Endothelial cell of umbilical vein (primary cell): ENCODE results near the gene TMCO1. TPM values are rescaled to one million over a fixed set of nuclear protein-coding genes. Genes with fewer than 3 reads are reported as not detected.

Experiments
- BruUV-seq: library from RNA; stranded (reverse); fragments of 400-500 nt; replicated peaks from 2 replicates; lab custom pipeline; 2021; lab: Mats Ljungman, UMichigan
- CTCF ChIA-PET: fragments of 300-600, 350-600 bp; sonication (Branson Sonifier 250); formaldehyde crosslinking; loops from one replicate; lab custom pipeline; 2021; ENCODE audit warnings: antibody characterized with exemption, inconsistent platforms; lab: Charles Lee
- POLR2A ChIA-PET: fragments of 300-600, 350-600 bp; sonication (Branson Sonifier 250); formaldehyde crosslinking; loops from one replicate; lab custom pipeline; 2021; ENCODE audit warnings: antibody characterized with exemption, inconsistent platforms; lab: Charles Lee
- DNase-seq: peaks from one replicate; pipeline ENCODE4 v3.0.0-alpha.2; 2011; ENCODE audit warnings: low read depth, low spot score
- FAIRE-seq: peaks from 2 replicates; lab custom pipeline; 2011; peaks lifted over from hg19 to GRCh38; lab: Jason Lieb, UNC
- H2AFZ ChIP-seq: 2 replicates; pipeline ENCODE4 v1.6.0; 2012; ENCODE audit warnings: low read depth, low read length, control low read depth, inconsistent platforms
- H3K27ac ChIP-seq: 2 replicates; pipeline ENCODE4 v1.5.1; 2011; ENCODE audit warnings: low read depth, mild to moderate bottlenecking, control low read depth, low read length, moderate library complexity; ENCODE audit not compliant: insufficient read depth
- H3K27me3 ChIP-seq, 2 experiments: 2 replicates each; pipeline versions ENCODE4 v1.6.0 to v1.6.1; 2011; ENCODE audit warnings: low read length in 2 of 2, mixed read lengths in 1 of 2; ENCODE audit not compliant: control insufficient read depth in 2 of 2, insufficient read depth in 2 of 2
- H3K36me3 ChIP-seq, 2 experiments: 2 replicates in 1 of 2; 3 replicates in 1 of 2; pipeline ENCODE4 v1.5.1; 2011; ENCODE audit warnings: low read length in 2 of 2, mild to moderate bottlenecking in 1 of 2, moderate library complexity in 1 of 2; ENCODE audit not compliant: control insufficient read depth in 2 of 2, insufficient read depth in 2 of 2; ENCODE audit errors: extremely low read depth in 1 of 2
- H3K4me1 ChIP-seq: 3 replicates; pipeline ENCODE4 v1.5.1; 2011; ENCODE audit warnings: mild to moderate bottlenecking, low read length; ENCODE audit not compliant: control insufficient read depth, insufficient read depth; ENCODE audit errors: extremely low read depth
- H3K4me2 ChIP-seq: 2 replicates; pipeline ENCODE4 v1.6.1; 2011; ENCODE audit warnings: low read length, control low read depth, mixed read lengths; ENCODE audit not compliant: insufficient read depth
- H3K4me3 ChIP-seq, 3 experiments: fragments of 200-600 bp in 1 of 3; sonication (generic), shearing (Covaris generic) in 1 of 3; replicated peaks in 1 of 3; 2 replicates each; pipeline ENCODE4 v1.5.1; 2011 to 2016; ENCODE audit warnings: control low read depth in 3 of 3, low read length in 3 of 3, mild to moderate bottlenecking in 2 of 3, inconsistent platforms in 1 of 3, low read depth in 1 of 3, moderate library complexity in 1 of 3; ENCODE audit not compliant: insufficient read depth in 1 of 3
- H3K79me2 ChIP-seq: 2 replicates; pipeline ENCODE4 v1.6.0; 2012; ENCODE audit warnings: low read length, inconsistent platforms; ENCODE audit not compliant: control insufficient read depth, insufficient read depth
- H3K9ac ChIP-seq: replicated peaks from 2 replicates; pipeline ENCODE3; 2011; ENCODE audit warnings: low read length, control low read depth; ENCODE audit not compliant: insufficient read depth; ENCODE audit errors: extremely low read depth
- H3K9me1 ChIP-seq: replicated peaks from 3 replicates; pipeline ENCODE4 v1.6.0; 2011; ENCODE audit warnings: mild to moderate bottlenecking, low read length; ENCODE audit not compliant: control insufficient read depth, insufficient read depth; ENCODE audit errors: extremely low read depth
- H3K9me3 ChIP-seq: replicated peaks from 2 replicates; pipeline ENCODE4 v1.5.1; 2012; ENCODE audit warnings: low read length, inconsistent platforms; ENCODE audit not compliant: control insufficient read depth, insufficient read depth
- H4K20me1 ChIP-seq: replicated peaks from 2 replicates; pipeline ENCODE3; 2011; ENCODE audit warnings: mild to moderate bottlenecking, low read length; ENCODE audit not compliant: control insufficient read depth, insufficient read depth; ENCODE audit errors: extremely low read depth
- CTCF ChIP-seq, 2 donors: IDR thresholded peaks; 1 replicate in 1 of 2; 2 replicates in 1 of 2; pipeline ENCODE4 v1.5.1; 2011; ENCODE audit warnings: low read length in 2 of 2, mild to moderate bottlenecking in 2 of 2, moderate library complexity in 2 of 2, control low read depth in 1 of 2, inconsistent platforms in 1 of 2, low read depth in 1 of 2; ENCODE audit not compliant: insufficient read depth in 1 of 2; ENCODE audit errors: extremely low read depth in 1 of 2
- EZH2 ChIP-seq: IDR thresholded peaks from 2 replicates; pipeline ENCODE4 v1.6.1; 2012; ENCODE audit warnings: borderline replicate concordance, low read depth, mild to moderate bottlenecking, moderate library complexity, low read length, inconsistent platforms; ENCODE audit not compliant: severe bottlenecking
- FOS ChIP-seq: IDR thresholded peaks from 2 replicates; pipeline ENCODE4 v1.6.1; 2011; ENCODE audit warnings: mild to moderate bottlenecking, low read length, moderate library complexity, borderline replicate concordance; ENCODE audit not compliant: insufficient read depth
- GATA2 ChIP-seq: IDR thresholded peaks from 2 replicates; pipeline ENCODE4 v1.7.0; 2011; ENCODE audit warnings: low read depth, mild to moderate bottlenecking, moderate library complexity, mixed read lengths, low read length; ENCODE audit not compliant: insufficient read length, insufficient read depth
- JUN ChIP-seq: IDR thresholded peaks from 2 replicates; pipeline ENCODE4 v1.6.1; 2011; ENCODE audit warnings: borderline replicate concordance, low read depth; ENCODE audit not compliant: insufficient read length, insufficient read depth
- MYC ChIP-seq: IDR thresholded peaks from one replicate; pipeline ENCODE4 v1.6.1; 2011; ENCODE audit warnings: mild to moderate bottlenecking, low read depth, low read length
- POLR2A ChIP-seq: IDR thresholded peaks from 2 replicates; pipeline ENCODE4 v1.6.1; 2012; ENCODE audit warnings: low read depth, mild to moderate bottlenecking, control low read depth, low read length
- POLR2AphosphoS5 ChIP-seq: IDR thresholded peaks from 2 replicates; pipeline ENCODE4 v1.6.1; 2012; ENCODE audit warnings: low read depth, mild to moderate bottlenecking, control low read depth, low read length, moderate library complexity; ENCODE audit not compliant: insufficient read depth
- dilution Hi-C: fragments of 300-500 bp; cut with MboI; formaldehyde crosslinking; loops from one replicate; pipeline ENCODE4 v1.15.0; 2019; ENCODE audit warnings: low sequenced_read_pairs; ENCODE audit not compliant: extremely low pct_ligation_motif_present
- intact Hi-C: fragments of 100-400 bp; cut with micrococcal nuclease; formaldehyde crosslinking; loops from one replicate; pipeline ENCODE4 v1.10.0; 2022
- polyA plus RNA-seq, 4 experiments: library from polyadenylated mRNA; depleted of rRNA in 3 of 4; stranded (reverse) in 3 of 4; unstranded in 1 of 4; fragments of >200 nt; gene quantifications; 2 replicates each; pipeline versions ENCODE4 v1.2.1 to v1.2.3, GENCODE V29; 2011 to 2012; ENCODE audit warnings: missing spikeins in 1 of 4
- total RNA-seq: library from RNA; stranded (reverse); gene quantifications from 2 replicates; pipeline ENCODE4 v1.2.3, GENCODE V29; 2021

Gene TMCO1
- total and polyA plus RNA-seq, 2 donors (not counting 3 experiments of a cell fraction or from before 2014, with no cell fraction given) = 86.0 to 93.4 TPM

- DNase-seq (no peak), FAIRE-seq (no peak)
- no peak overlapping the region for H3K27ac ChIP-seq
- no peak overlapping the region for H3K4me3 ChIP-seq
- BruUV-seq = no TSS peak
- intact Hi-C loops (no loop called here), dilution Hi-C loops (no loop called here)
- no peak overlapping the region for H2AFZ ChIP-seq
- ChIA-PET POLR2A (no interaction called here), CTCF (no interaction called here)
- no peak overlapping the region for H3K4me2 ChIP-seq
- no peak overlapping the region for H3K9ac ChIP-seq
- H3K36me3 ChIP-seq = no peaks in the 10 kb centered on the region
- H3K9me3 ChIP-seq = no peaks in the 10 kb centered on the region
- no peaks in the 10 kb centered on the region for H3K4me1 ChIP-seq
- H3K27me3 ChIP-seq = no peaks in the 10 kb centered on the region
- H3K79me2 ChIP-seq = no peaks in the 10 kb centered on the region
- no peaks in the 10 kb centered on the region for H3K9me1 ChIP-seq
- no peaks in the 10 kb centered on the region for H4K20me1 ChIP-seq
- TF ChIP-seq CTCF (IDR thresholded peaks at IDR 0.05; ENCODE audit: extremely low read depth in 1 of 2, insufficient read depth in 1 of 2, low read depth in 1 of 2, low read length in 2 of 2) (no peak), POLR2A (no peak), GATA2 (no peak), JUN (no peak), MYC (no peak), POLR2AphosphoS5 (no peak)
These were observed 48.3 kb upstream of the TMCO1 start for GRCh38 chr1:165816826-165817497.

GRCh38 chr1:165816157-165816556 lies 47.5 kb upstream of the TMCO1 start:
- Histone ChIP-seq H3K4me2 (no peak overlapping the region), H3K9ac (no peak overlapping the region), H3K4me1 (no peaks in the 10 kb centered on the region), H4K20me1 (no peaks in the 10 kb centered on the region), H3K4me3 (no peak overlapping the region), H3K36me3 (no peaks in the 10 kb centered on the region), H3K27ac (no peak overlapping the region), H3K9me1 (no peaks in the 10 kb centered on the region), H3K79me2 (no peaks in the 10 kb centered on the region), H2AFZ (no peak overlapping the region), H3K9me3 (no peaks in the 10 kb centered on the region), H3K27me3 (no peaks in the 10 kb centered on the region)
- ChIA-PET CTCF (no interaction called here), POLR2A (no interaction called here)
- no peak for TF ChIP-seq POLR2AphosphoS5
- no peak for TF ChIP-seq EZH2
- no peak for TF ChIP-seq MYC
- TF ChIP-seq JUN = no peak
- TF ChIP-seq POLR2A = no peak
- no peak for TF ChIP-seq CTCF (IDR thresholded peaks at IDR 0.05; ENCODE audit: extremely low read depth in 1 of 2, insufficient read depth in 1 of 2, low read depth in 1 of 2, low read length in 2 of 2)
- no peak for TF ChIP-seq FOS
- no peak for TF ChIP-seq GATA2
- BruUV-seq = no TSS peak
- dilution Hi-C loops (no loop called here), intact Hi-C loops (no loop called here)
- FAIRE-seq = no peak
- DNase-seq = no peak
